Right atrium auricular region (tissue), 2 donors: ENCODE measurements around the gene GATA5. TPM values are rescaled to one million over a fixed set of nuclear protein-coding genes. Genes with fewer than 3 reads are reported as not detected.

Experiments used
- DNase-seq: peaks from one replicate; pipeline ENCODE4 v3.0.0-alpha.2; 2019; ENCODE audit warnings: low spot score
- H3K27ac ChIP-seq, 2 donors: fragments of 200-600 bp; sonication (generic); 1 replicate in 1 of 2; 2 replicates in 1 of 2; pipeline ENCODE4 v1.5.1; 2016 to 2019
- H3K27me3 ChIP-seq, 2 donors: fragments of 200-600 bp; sonication (generic); one replicate each; pipeline versions ENCODE4 v1.5.1 to v1.6.0; 2017 to 2019
- H3K36me3 ChIP-seq: fragments of 200-600 bp; sonication (generic); one replicate; pipeline ENCODE4 v1.5.1; 2016
- H3K4me1 ChIP-seq, 2 donors: fragments of 200-600 bp; sonication (generic); one replicate each; pipeline versions ENCODE4 v1.5.1 to v1.6.0; 2017 to 2019
- H3K4me3 ChIP-seq, 2 donors: fragments of 200-600 bp; sonication (generic); 1 replicate in 1 of 2; 2 replicates in 1 of 2; pipeline ENCODE4 v1.5.1; 2017 to 2019; ENCODE audit warnings: mild to moderate bottlenecking in 1 of 2, moderate library complexity in 1 of 2
- H3K9me3 ChIP-seq, 2 donors: fragments of 200-600 bp; sonication (generic); one replicate each; pipeline ENCODE4 v1.5.1; 2019
- CTCF ChIP-seq, 2 donors: fragments of 200-600 bp; sonication (generic); IDR thresholded peaks; one replicate each; pipeline ENCODE4 v1.5.1; 2019; ENCODE audit warnings: antibody characterized with exemption in 2 of 2
- total RNA-seq, 2 donors: library from RNA; depleted of rRNA; stranded (reverse); fragments of >200 nt; gene quantifications; one replicate each; pipeline ENCODE4 v1.1.0, GENCODE V29; 2016

The GATA5 gene
- total RNA-seq, 2 donors from 2014 or later: 6.9 to 9.6 TPM

DNA sequence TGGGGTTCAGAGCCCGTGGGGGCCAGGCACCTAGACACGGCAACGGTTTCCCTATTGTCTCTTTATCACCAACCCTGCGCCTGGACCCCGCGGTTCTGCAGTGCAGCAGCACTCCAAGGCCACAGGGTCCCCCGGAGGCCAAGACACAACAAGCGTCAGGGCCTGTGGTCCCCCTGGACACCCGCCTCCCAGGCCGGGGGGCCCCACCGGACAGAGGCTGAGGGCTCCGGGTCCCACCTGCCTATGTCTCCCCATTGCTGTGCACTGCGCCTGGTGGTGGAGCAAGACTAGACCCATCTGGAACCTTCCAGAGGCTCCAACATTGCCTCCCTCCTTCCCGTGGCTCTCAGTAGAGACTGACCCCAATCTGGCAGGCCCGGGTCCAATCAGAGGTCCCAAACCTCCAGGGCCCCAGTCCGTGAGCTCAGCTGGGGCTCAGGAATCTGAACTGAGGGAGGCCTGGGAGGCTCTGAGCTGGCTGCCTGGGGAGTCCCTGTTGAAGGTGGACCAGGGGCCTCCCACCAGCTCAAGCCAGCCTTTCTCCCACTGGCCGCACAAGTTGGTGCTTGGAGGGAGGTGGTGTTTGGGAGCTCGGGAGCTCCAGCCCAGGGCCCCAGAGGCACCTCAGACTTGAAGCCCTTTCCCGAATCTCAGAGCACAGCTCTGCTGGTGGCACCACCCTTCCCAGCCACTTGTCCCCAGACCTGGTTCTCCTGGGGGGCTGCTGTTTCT lies 8.8 kb downstream of the GATA5 start:
- DNase-seq: no peak
- no peaks in the 10 kb centered on the region for H3K27me3 ChIP-seq
- no peaks in the 10 kb centered on the region for H3K4me1 ChIP-seq
- TF ChIP-seq CTCF (IDR thresholded peaks at IDR 0.05): no peak
- no peak overlapping the region for H3K27ac ChIP-seq
- H3K4me3 ChIP-seq: no peak overlapping the region
- no peaks in the 10 kb centered on the region for H3K36me3 ChIP-seq
- no peaks in the 10 kb centered on the region for H3K9me3 ChIP-seq

DNA sequence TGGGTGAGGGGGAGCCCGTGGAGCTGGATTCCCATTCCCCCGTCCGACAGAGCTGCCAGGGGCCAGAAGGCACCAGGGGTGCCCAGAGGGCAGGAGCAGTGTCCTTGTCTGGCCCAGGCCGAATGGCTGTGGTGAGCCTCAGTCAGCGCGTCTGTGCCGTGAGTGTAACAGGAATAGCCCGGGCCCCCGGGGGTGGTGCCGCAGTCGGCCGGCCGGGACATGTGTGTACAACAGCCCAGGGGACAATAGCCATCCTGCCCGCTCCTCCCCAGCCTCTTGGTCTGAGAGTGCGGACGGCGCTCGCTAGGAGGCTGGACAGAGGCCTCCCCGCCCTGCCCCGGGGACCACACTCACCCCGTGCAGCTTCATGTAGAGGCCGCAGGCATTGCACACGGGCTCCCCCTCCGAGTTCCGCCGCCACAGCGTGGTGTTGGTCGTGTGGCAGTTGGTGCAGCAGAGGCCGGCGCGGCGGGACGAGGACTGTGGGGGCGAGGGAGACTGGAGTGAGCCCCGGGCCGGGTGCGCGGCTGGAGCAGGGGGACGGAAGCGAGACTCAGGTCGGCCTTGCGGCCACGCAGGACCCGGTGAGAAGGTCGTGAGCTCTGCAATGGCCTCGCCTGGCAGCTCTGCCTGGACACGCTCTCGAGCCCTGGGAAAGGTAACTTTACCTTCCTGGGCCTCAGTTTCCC lies 9.6 kb downstream of the GATA5 start:
- no peaks in the 10 kb centered on the region for H3K36me3 ChIP-seq
- no peak for TF ChIP-seq CTCF (IDR thresholded peaks at IDR 0.05)
- H3K4me1 ChIP-seq: no peaks in the 10 kb centered on the region
- no peak overlapping the region for H3K27ac ChIP-seq
- no peak overlapping the region for H3K4me3 ChIP-seq
- DNase-seq: no peak
- H3K27me3 ChIP-seq: no peaks in the 10 kb centered on the region
- H3K9me3 ChIP-seq: no peaks in the 10 kb centered on the region

- Histone ChIP-seq H3K4me1 (no peaks in the 10 kb centered on the region), H3K9me3 (no peaks in the 10 kb centered on the region), H3K27me3 (no peaks in the 10 kb centered on the region), H3K4me3 (no peak overlapping the region), H3K27ac (no peak overlapping the region), H3K36me3 (no peaks in the 10 kb centered on the region)
- no peak for TF ChIP-seq CTCF (IDR thresholded peaks at IDR 0.05)
- no peak for DNase-seq
Measured at GRCh38 chr20:62464990-62465389, 10.8 kb downstream of the GATA5 start.

DNA sequence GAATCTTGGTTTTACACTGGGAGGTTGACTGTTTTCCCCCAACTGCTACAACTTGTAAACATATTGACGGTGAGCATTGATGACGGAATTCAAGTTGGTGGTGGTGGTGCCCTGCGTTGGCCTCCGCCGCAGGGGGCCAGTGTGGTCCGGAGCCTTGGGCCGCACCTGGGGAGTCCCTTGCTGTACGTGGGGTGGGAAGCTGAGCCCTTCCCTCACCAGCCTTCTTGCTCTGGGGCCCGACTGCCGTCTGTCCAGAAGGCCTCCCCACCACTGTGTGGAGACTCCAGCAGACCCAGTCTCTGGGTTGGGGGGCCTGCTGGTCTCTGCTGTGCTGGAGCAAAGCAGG lies 11.4 kb downstream of the GATA5 start:
- DNase-seq: no peak
- Histone ChIP-seq H3K27ac (no peak overlapping the region), H3K36me3 (no peaks in the 10 kb centered on the region), H3K9me3 (no peaks in the 10 kb centered on the region), H3K4me3 (no peak overlapping the region), H3K27me3 (no peaks in the 10 kb centered on the region), H3K4me1 (no peaks in the 10 kb centered on the region)
- TF ChIP-seq CTCF (IDR thresholded peaks at IDR 0.05): no peak

DNA sequence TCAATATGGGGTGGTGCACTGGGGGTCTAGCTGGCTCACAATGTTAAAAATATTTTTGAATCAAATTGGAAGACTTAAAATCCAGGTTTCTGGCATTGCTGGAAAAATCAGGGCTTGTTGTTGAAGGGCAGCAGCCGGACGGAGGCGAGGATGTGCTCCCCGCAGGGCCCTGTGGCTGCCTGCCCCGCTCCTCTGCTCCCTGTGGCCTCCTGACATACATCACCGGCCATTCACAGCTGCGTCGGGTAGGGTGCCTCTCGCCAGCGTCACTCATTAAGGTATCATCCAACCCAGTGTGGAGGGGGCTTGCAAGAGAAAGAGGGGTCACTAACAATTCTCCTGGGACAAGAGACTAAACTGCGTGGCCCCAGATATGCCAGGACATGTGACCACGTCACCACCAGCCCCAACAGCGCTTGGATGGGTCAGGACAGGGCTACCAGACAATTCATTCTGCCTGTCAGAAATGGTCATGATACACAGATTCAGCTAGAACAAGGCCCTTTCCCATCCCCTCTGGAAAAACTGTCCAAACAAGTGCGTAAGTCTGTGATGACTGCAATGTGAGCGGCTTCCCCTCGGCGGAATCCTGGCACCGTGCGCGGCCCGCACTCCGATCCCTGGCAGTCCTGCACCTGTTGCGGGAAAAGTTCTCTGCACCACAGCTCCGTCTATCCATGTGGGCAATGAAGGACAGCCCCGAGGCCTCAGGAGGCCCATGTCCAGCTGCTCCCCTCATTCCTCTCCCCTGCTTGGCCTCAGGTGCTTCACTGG lies 12.0 kb downstream of the GATA5 start:
- Histone ChIP-seq H3K4me1 (no peaks in the 10 kb centered on the region), H3K36me3 (no peaks in the 10 kb centered on the region), H3K27ac (no peak overlapping the region), H3K27me3 (no peaks in the 10 kb centered on the region), H3K9me3 (no peaks in the 10 kb centered on the region), H3K4me3 (no peak overlapping the region)
- no peak for TF ChIP-seq CTCF (IDR thresholded peaks at IDR 0.05)
- DNase-seq: no peak
